ENCODE data around the gene PEX14.

Gene PEX14

DNA sequence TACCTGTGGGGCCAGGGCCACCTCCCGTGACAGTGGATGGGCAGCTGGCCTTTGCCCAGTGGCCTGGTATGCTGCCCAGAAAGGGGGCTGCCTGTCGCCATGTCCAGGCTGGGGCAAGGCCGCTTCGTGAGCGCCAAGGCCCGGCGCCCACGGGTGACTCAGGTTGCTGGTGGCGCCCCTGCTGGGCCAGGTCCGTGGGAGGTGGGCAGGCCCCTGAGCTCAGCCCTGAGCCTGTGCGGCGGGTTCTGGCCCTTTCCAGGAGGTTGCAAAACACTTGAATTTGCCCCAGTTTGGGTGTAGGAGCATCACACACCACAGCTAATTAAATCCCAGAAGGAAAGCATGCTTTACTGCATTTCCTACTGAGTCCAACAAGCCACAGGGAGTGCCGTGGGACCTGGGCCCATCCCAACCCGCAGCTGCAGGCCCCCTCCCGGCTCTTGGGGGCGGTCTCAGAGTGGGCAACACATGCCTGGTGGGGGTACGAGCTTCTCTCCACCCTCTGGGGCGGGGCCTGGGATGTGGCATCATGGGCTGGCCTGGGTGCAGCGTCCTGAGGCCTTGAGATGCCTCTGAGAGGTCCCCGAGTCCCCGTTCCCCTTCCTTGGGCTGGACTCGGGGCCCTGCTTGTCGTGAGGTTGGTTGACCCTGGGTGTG, 159.8 kb downstream of the PEX14 start:
- no peak for TF ChIP-seq MYC (IDR thresholded peaks at IDR 0.05; ENCODE audit: low read depth, low read length)
- TF ChIP-seq, protein P1, sequence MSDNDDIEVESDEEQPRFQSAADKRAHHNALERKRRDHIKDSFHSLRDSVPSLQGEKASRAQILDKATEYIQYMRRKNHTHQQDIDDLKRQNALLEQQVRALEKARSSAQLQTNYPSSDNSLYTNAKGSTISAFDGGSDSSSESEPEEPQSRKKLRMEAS (IDR thresholded peaks at IDR 0.05; ENCODE audit: low read depth, low read length), result no peak
- TF ChIP-seq CTCF (IDR thresholded peaks at IDR 0.05; ENCODE audit: low read depth, low read length), result no peak
- TF ChIP-seq POLR2A (IDR thresholded peaks at IDR 0.05; ENCODE audit: extremely low read depth, insufficient read length), result no peak
- DNase-seq (ENCODE audit: low read depth), result peak; percentile 46
- no peak overlapping the region for H3K4me3 ChIP-seq (ENCODE audit: low read depth, low read length)

DNA sequence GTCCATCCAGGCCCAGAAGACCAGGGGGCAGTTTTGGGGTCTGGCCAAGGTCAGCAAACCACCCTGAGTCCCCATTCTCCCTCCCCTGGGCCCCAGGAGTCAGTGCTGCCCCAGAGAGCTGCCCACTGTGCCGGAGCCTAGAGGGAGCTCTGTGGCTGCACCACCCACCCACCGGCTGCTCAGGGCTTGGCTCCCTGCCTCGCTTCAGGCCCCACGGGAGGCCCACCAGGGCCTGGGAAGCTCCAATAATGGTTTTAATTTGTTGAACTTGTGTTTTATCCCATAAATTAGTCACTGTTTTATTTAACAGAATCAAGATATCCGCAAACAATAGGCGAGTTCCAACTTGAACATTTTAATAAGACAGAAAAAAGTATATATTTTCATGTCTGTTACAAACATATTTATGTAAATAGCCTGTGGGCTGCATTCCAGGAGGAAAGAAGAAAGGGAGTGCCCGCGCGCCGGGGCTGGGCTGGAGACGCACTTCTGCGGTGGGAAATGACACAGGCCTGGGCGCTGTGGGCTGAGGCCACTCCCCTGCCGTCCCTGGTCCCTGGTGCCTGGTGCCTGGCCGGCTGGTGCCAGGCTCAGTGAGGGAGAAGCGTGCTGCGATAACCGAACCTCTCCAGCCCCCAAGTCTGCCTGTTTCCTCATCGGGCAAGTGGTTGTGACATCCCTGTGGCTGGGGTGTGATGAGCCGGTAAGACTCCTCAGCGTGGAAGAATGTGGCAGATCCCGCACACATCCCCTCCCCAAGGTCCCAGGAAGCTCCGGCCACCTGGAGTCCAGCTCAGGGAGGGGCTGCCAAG, 160.5 kb downstream of the PEX14 start:
- DNase-seq (ENCODE audit: low read depth), result peak; percentile 71
- TF ChIP-seq MYC (IDR thresholded peaks at IDR 0.05; ENCODE audit: low read depth, low read length) (no peak), CTCF (IDR thresholded peaks at IDR 0.05; ENCODE audit: low read depth, low read length) (no peak), POLR2A (IDR thresholded peaks at IDR 0.05; ENCODE audit: extremely low read depth, insufficient read length) (no peak)
- TF ChIP-seq, protein P1 (IDR thresholded peaks at IDR 0.05; ENCODE audit: low read depth, low read length), result no peak
- no peak overlapping the region for H3K4me3 ChIP-seq (ENCODE audit: low read depth, low read length)

DNA sequence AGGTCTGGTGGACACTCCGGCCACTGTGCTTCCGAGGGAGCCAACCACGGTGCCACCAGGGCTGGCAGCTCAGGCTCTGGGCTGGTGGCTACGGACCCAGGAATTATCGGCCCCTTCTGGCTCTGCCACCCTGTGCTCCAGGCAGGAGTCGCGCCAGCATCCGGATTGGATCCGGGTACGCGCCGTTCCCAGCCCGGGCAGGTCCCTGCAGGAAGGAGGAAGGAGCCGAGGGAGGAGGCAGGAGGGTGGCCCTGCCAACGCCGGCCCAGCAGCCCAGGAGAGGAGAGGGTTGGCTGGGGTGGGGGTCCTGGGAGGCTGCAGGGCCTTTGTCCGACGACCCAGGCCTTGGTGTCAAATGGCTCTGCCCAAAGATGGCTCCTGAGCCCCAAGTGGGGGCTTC, 161.2 kb downstream of the PEX14 start:
- no peak for DNase-seq (ENCODE audit: low read depth)
- no peak overlapping the region for H3K4me3 ChIP-seq (ENCODE audit: low read depth, low read length)

DNA sequence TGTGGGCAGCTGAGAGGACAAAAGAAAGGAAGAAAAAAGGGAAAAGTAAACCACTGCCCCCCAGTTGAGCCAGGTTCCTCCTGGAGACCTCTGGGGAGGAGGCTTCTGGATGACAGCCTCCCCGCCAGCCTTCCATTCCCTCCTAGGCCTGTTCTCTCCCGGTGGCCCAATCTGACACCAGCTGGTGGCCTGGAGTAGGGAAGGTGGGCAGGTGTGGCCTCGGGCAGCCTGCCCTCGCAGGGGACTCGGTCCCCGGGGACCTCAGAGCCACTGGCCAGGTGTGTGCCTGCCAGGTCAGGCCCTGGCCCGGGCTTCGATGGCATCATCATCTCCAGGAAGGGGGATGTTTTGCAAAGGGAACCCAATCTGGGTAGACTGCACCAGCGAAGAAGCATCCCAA, 162.7 kb downstream of the PEX14 start:
- TF ChIP-seq, protein P1 (IDR thresholded peaks at IDR 0.05; ENCODE audit: low read depth, low read length), result no peak
- TF ChIP-seq MYC (IDR thresholded peaks at IDR 0.05; ENCODE audit: low read depth, low read length) (no peak), CTCF (IDR thresholded peaks at IDR 0.05; ENCODE audit: low read depth, low read length) (no peak), POLR2A (IDR thresholded peaks at IDR 0.05; ENCODE audit: extremely low read depth, insufficient read length) (no peak)
- H3K4me3 ChIP-seq (ENCODE audit: low read depth, low read length), result no peak overlapping the region
- DNase-seq (ENCODE audit: low read depth), result no peak

More for the DNA sequence above, 161.2 kb downstream of the PEX14 start:
- TF ChIP-seq, protein P1 (IDR thresholded peaks at IDR 0.05; ENCODE audit: low read depth, low read length), result no peak

- no peak for TF ChIP-seq POLR2A (IDR thresholded peaks at IDR 0.05; ENCODE audit: extremely low read depth, insufficient read length)
- TF ChIP-seq, protein P1 (IDR thresholded peaks at IDR 0.05; ENCODE audit: low read depth, low read length), result no peak
- TF ChIP-seq CTCF (IDR thresholded peaks at IDR 0.05; ENCODE audit: low read depth, low read length), result no peak
- no peak for TF ChIP-seq MYC (IDR thresholded peaks at IDR 0.05; ENCODE audit: low read depth, low read length)
- H3K4me3 ChIP-seq (ENCODE audit: low read depth, low read length), result no peak overlapping the region
- DNase-seq (ENCODE audit: low read depth), result no peak
Measured at GRCh38 chr1:10637834-10638558, 163.2 kb downstream of the PEX14 start.
